PC-3 (cell line): ENCODE measurements around the gene KRTAP12-4. TPM values are rescaled to one million over a fixed set of nuclear protein-coding genes. Genes with fewer than 3 reads are reported as not detected.
"Not testable (repeated sequence)": the region's sequence is repeated elsewhere in the genome, so short reads cannot be mapped to it uniquely, and the experiment has no call there.

ENCODE experiments used
- ATAC-seq: fragments of 200-7000 bp; cut with Tn5 transposase; 2 replicates; pipeline ENCODE4 v1.9.1; 2020; ENCODE audit warnings: mild to moderate bottlenecking, moderate library complexity
- BruUV-seq: library from RNA; stranded (reverse); fragments of 400-500 nt; replicated peaks from 2 replicates; lab custom pipeline; 2021; lab: Mats Ljungman, UMichigan
- CTCF ChIA-PET: fragments of 300-600 bp; sonication (Branson Sonifier 250); formaldehyde crosslinking; loops from one replicate; lab custom pipeline; 2022; ENCODE audit warnings: antibody characterized with exemption; lab: Charles Lee
- POLR2A ChIA-PET: fragments of 300-600 bp; sonication (Branson Sonifier 250); formaldehyde crosslinking; loops from one replicate; lab custom pipeline; 2022; ENCODE audit warnings: antibody characterized with exemption; ENCODE audit not compliant: unreplicated experiment; lab: Charles Lee
- DNase-seq: peaks from one replicate; pipeline ENCODE4 v3.0.0-alpha.2; 2015
- H2AFZ ChIP-seq: fragments of 300-600 bp; sonication (generic); 2 replicates; pipeline ENCODE4 v1.6.0; 2016; ENCODE audit warnings: antibody characterized with exemption, low read length
- H3F3A ChIP-seq: fragments of 300-600 bp; sonication (generic); one replicate; pipeline ENCODE4 v1.6.0; 2017; ENCODE audit warnings: antibody characterized with exemption, low read length, control low read depth, mild to moderate bottlenecking; ENCODE audit not compliant: unreplicated experiment
- H3K27ac ChIP-seq: fragments of 300-600 bp; sonication (generic); 2 replicates; pipeline ENCODE4 v1.5.1; 2016; ENCODE audit warnings: mild to moderate bottlenecking, low read length
- H3K27me3 ChIP-seq: fragments of 300-600 bp; sonication (generic); 2 replicates; pipeline ENCODE4 v1.6.1; 2016; ENCODE audit warnings: low read length, mixed read lengths
- H3K36me3 ChIP-seq: fragments of 300-600 bp; sonication (generic); 2 replicates; pipeline ENCODE4 v1.6.1; 2016; ENCODE audit warnings: low read depth, mixed run types, low read length, mixed read lengths
- H3K4me1 ChIP-seq: fragments of 300-600 bp; sonication (generic); 2 replicates; pipeline ENCODE4 v1.5.1; 2016; ENCODE audit warnings: low read length; ENCODE audit not compliant: insufficient read depth
- H3K4me2 ChIP-seq: fragments of 300-600 bp; sonication (generic); 2 replicates; pipeline ENCODE4 v1.6.0; 2016; ENCODE audit warnings: low read length
- H3K4me3 ChIP-seq: fragments of 300-600 bp; sonication (generic); 2 replicates; pipeline ENCODE4 v1.5.1; 2016; ENCODE audit warnings: mild to moderate bottlenecking, low read length, mixed read lengths
- H3K79me2 ChIP-seq: fragments of 300-600 bp; sonication (generic); 2 replicates; pipeline ENCODE4 v1.6.1; 2017; ENCODE audit warnings: low read length, mixed read lengths
- H3K9ac ChIP-seq: fragments of 300-600 bp; sonication (generic); 2 replicates; pipeline ENCODE4 v1.6.0; 2016; ENCODE audit warnings: mild to moderate bottlenecking, low read length
- H3K9me2 ChIP-seq: fragments of 300-600 bp; sonication (generic); replicated peaks from 2 replicates; pipeline ENCODE4 v1.6.1; 2016; ENCODE audit warnings: mixed run types, low read length, mixed read lengths
- H3K9me3 ChIP-seq: fragments of 300-600 bp; sonication (generic); 2 replicates; pipeline ENCODE4 v1.6.1; 2016; ENCODE audit warnings: low read length, mixed read lengths
- H4K20me1 ChIP-seq: fragments of 300-600 bp; sonication (generic); 2 replicates; pipeline ENCODE4 v1.6.1; 2016; ENCODE audit warnings: low read length, mixed read lengths
- CTCF ChIP-seq: fragments of 300-600 bp; sonication (generic); conservative IDR thresholded peaks from 2 replicates; pipeline ENCODE4 v1.5.1; 2017; ENCODE audit warnings: antibody characterized with exemption, low read depth, mild to moderate bottlenecking, low read length
- EZH2 ChIP-seq: fragments of 300-600 bp; sonication (generic); IDR thresholded peaks from one replicate; pipeline ENCODE4 v1.6.1; 2017; ENCODE audit warnings: antibody characterized with exemption, mild to moderate bottlenecking, low read length; ENCODE audit not compliant: unreplicated experiment
- EZH2phosphoT487 ChIP-seq: fragments of 300-600 bp; sonication (generic); IDR thresholded peaks from 2 replicates; pipeline ENCODE4 v1.6.1; 2018; ENCODE audit warnings: mild to moderate bottlenecking, antibody characterized with exemption, low read length, borderline replicate concordance
- intact Hi-C: fragments of 100-400 bp; cut with micrococcal nuclease; formaldehyde crosslinking; loops from 2 replicates; pipeline ENCODE4 v1.9.0; 2023
- total RNA-seq: library from RNA; depleted of rRNA; stranded (reverse); fragments of >200 nt; gene quantifications from 2 replicates; pipeline ENCODE4 v1.2.3, GENCODE V29; 2014

KRTAP12-4 gene
- total RNA-seq, 1 experiment from 2014 or later: not detected

- no peaks in the 10 kb centered on the region for H3K9me3 ChIP-seq
- CTCF ChIA-PET: no interaction called here
- intact Hi-C loops: no loop called here
- H3K4me1 ChIP-seq: no peaks in the 10 kb centered on the region
- H2AFZ ChIP-seq: no peak overlapping the region
- no peak overlapping the region for H3K9ac ChIP-seq
- no peaks in the 10 kb centered on the region for H3K79me2 ChIP-seq
- no peaks in the 10 kb centered on the region for H3K36me3 ChIP-seq
- H3K4me2 ChIP-seq: no peak overlapping the region
- H3F3A ChIP-seq: no peaks in the 10 kb centered on the region
- no peaks in the 10 kb centered on the region for H4K20me1 ChIP-seq
- DNase-seq (no peak), ATAC-seq (no peak)
- TF ChIP-seq EZH2phosphoT487 (no peak), CTCF (no peak), EZH2 (no peak)
- H3K4me3 ChIP-seq: no peak overlapping the region
- no peaks in the 10 kb centered on the region for H3K27me3 ChIP-seq
- H3K9me2 ChIP-seq: no peaks in the 10 kb centered on the region
- no peak overlapping the region for H3K27ac ChIP-seq
- no TSS peak for BruUV-seq
- POLR2A ChIA-PET: no interaction called here
Observed at GRCh38 chr21:44700101-44701022, 45.9 kb upstream of the KRTAP12-4 start.

GRCh38 chr21:44699502-44700001 lies 45.1 kb upstream of the KRTAP12-4 start:
- Histone ChIP-seq H4K20me1 (no peaks in the 10 kb centered on the region), H3K27ac (no peak overlapping the region), H3K4me1 (no peaks in the 10 kb centered on the region), H3K9me2 (no peaks in the 10 kb centered on the region), H3K4me3 (no peak overlapping the region), H3F3A (no peaks in the 10 kb centered on the region), H3K4me2 (no peak overlapping the region), H3K9ac (no peak overlapping the region), H3K79me2 (no peaks in the 10 kb centered on the region), H3K27me3 (no peaks in the 10 kb centered on the region), H2AFZ (no peak overlapping the region), H3K36me3 (no peaks in the 10 kb centered on the region), H3K9me3 (no peaks in the 10 kb centered on the region)
- no TSS peak for BruUV-seq
- CTCF ChIA-PET: no interaction called here
- POLR2A ChIA-PET: no interaction called here
- TF ChIP-seq EZH2: no peak
- DNase-seq (no peak), ATAC-seq (no peak)
- intact Hi-C loops: no loop called here

DNA sequence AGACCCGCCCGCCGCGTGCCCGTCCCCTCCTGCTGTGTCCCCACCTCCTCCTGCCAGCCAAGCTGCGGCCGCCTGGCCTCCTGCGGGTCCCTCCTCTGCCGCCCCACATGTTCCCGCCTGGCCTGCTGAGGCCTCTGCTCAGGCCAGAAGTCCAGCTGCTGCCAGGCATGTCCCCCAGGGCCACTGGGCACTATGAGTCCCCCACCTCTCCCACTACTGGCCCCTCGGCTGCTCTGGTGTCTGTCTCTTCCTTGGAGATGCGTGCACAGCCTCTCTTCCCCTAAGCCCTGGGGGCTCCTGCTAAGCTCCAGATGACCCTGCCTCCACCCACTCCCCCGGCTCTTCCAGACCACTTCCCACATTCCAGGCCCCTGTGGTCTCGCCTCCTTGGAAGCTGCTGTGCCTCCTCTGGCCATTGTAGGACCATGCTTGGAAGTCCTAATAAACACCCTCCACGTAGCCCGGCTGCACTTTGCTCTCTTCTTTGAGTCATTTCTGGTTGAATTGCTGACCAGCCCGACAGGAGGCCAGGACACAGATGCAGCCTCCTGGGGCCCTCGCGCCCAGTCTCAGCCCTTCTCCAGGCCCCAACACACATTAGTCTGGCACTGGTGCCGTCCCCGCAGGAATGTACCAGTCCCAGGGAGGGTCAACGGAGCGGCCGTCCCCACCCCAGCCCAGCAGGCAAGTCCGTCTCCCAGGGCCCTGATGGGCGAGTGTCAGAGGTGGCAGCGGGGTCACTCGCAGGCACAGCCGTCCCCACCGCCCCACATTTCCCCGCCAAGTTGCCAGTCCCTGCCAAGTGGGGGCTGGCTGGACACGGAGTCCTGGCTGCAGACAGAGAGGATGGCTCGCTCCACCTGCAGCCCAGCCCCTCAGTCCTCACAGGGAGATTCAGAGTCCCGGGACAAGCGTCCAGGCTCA lies 43.6 kb upstream of the KRTAP12-4 start:
- no peak overlapping the region for H3K27ac ChIP-seq
- no peaks in the 10 kb centered on the region for H3K27me3 ChIP-seq
- no peaks in the 10 kb centered on the region for H3K4me1 ChIP-seq
- H3K9ac ChIP-seq: no peak overlapping the region
- no peak overlapping the region for H2AFZ ChIP-seq
- H3K79me2 ChIP-seq: no peaks in the 10 kb centered on the region
- intact Hi-C loops: no loop called here
- peaks cover 12% of the 10 kb centered on the region for H3K9me3 ChIP-seq
- DNase-seq: no peak
- ChIA-PET POLR2A (no interaction called here), CTCF (no interaction called here)
- H3K9me2 ChIP-seq: no peaks in the 10 kb centered on the region
- H3K4me3 ChIP-seq: no peak overlapping the region
- no TSS peak for BruUV-seq
- no peak overlapping the region for H3K4me2 ChIP-seq
- ATAC-seq: no peak
- no peaks in the 10 kb centered on the region for H3K36me3 ChIP-seq
- H4K20me1 ChIP-seq: no peaks in the 10 kb centered on the region
- no peaks in the 10 kb centered on the region for H3F3A ChIP-seq
- TF ChIP-seq CTCF: no peak
- no peak for TF ChIP-seq EZH2
- TF ChIP-seq EZH2phosphoT487: no peak

GRCh38 chr21:44697172-44697810 lies 42.8 kb upstream of the KRTAP12-4 start, which contains the start of gene KRTAP10-12:
Gene KRTAP10-12, plus strand, starts transcription at chr21:44697172. Its CDS starts 30 bp downstream, at chr21:44697202.
- POLR2A ChIA-PET, H4K20me1 ChIP-seq, ATAC-seq, H2AFZ ChIP-seq, H3K9me2 ChIP-seq, H3K27ac ChIP-seq, H3F3A ChIP-seq, H3K9ac ChIP-seq, H3K79me2 ChIP-seq, H3K4me1 ChIP-seq, H3K4me3 ChIP-seq, H3K4me2 ChIP-seq, DNase-seq, BruUV-seq, H3K27me3 ChIP-seq, intact Hi-C loops, H3K36me3 ChIP-seq, CTCF ChIA-PET: not testable (repeated sequence)
- peaks cover 17% of the 10 kb centered on the region for H3K9me3 ChIP-seq
